ENCODE measurements around the gene ATP2A3.

The ATP2A3 gene

GRCh38 chr17:3905017-3905520, 59.2 kb downstream of the ATP2A3 start:
- no peak overlapping the region for H3K4me3 ChIP-seq (replicated peaks in 1 of 2; ENCODE audit: low read depth in 2 of 2, low read length in 2 of 2)
- no peak for TF ChIP-seq CTCF (IDR thresholded peaks at IDR 0.05; ENCODE audit: low read depth, low read length)
- no peak for DNase-seq (ENCODE audit: low read depth in 2 of 2)

- no peak for TF ChIP-seq CTCF (IDR thresholded peaks at IDR 0.05; ENCODE audit: low read depth, low read length)
- DNase-seq (ENCODE audit: low read depth in 2 of 2) = no peak
- H3K4me3 ChIP-seq (replicated peaks in 1 of 2; ENCODE audit: low read depth in 2 of 2, low read length in 2 of 2) = no peak overlapping the region
Measured at GRCh38 chr17:3904501-3904900, 59.7 kb downstream of the ATP2A3 start.

GRCh38 chr17:3903881-3904290, 60.4 kb downstream of the ATP2A3 start:
- DNase-seq (ENCODE audit: low read depth in 2 of 2) = no peak
- no peak for TF ChIP-seq CTCF (IDR thresholded peaks at IDR 0.05; ENCODE audit: low read depth, low read length)

GRCh38 chr17:3903051-3903825, 61.0 kb downstream of the ATP2A3 start:
- H3K4me3 ChIP-seq (replicated peaks in 1 of 2; ENCODE audit: low read depth in 2 of 2, low read length in 2 of 2) = no peak overlapping the region
- TF ChIP-seq CTCF (IDR thresholded peaks at IDR 0.05; ENCODE audit: low read depth, low read length) = no peak
- no peak for DNase-seq (ENCODE audit: low read depth in 2 of 2)

More at GRCh38 chr17:3903881-3904290, 60.4 kb downstream of the ATP2A3 start:
- H3K4me3 ChIP-seq (replicated peaks in 1 of 2; ENCODE audit: low read depth in 2 of 2, low read length in 2 of 2) = no peak overlapping the region

GRCh38 chr17:3900646-3901045, 63.6 kb downstream of the ATP2A3 start:
- no peak for DNase-seq (ENCODE audit: low read depth in 2 of 2)
- no peak for TF ChIP-seq CTCF (IDR thresholded peaks at IDR 0.05; ENCODE audit: low read depth, low read length)
- H3K4me3 ChIP-seq (replicated peaks in 1 of 2; ENCODE audit: low read depth in 2 of 2, low read length in 2 of 2) = no peak overlapping the region

- no peak for TF ChIP-seq CTCF (IDR thresholded peaks at IDR 0.05; ENCODE audit: low read depth, low read length)
- H3K4me3 ChIP-seq (replicated peaks in 1 of 2; ENCODE audit: low read depth in 2 of 2, low read length in 2 of 2) = no peak overlapping the region
- DNase-seq (ENCODE audit: low read depth in 2 of 2) = no peak
Measured at GRCh38 chr17:3897731-3898130, 66.5 kb downstream of the ATP2A3 start.

- DNase-seq (ENCODE audit: low read depth in 2 of 2) = no peak
- no peak for TF ChIP-seq CTCF (IDR thresholded peaks at IDR 0.05; ENCODE audit: low read depth, low read length)
- no peak overlapping the region for H3K4me3 ChIP-seq (replicated peaks in 1 of 2; ENCODE audit: low read depth in 2 of 2, low read length in 2 of 2)
Measured at GRCh38 chr17:3896968-3897235, 67.3 kb downstream of the ATP2A3 start.
